Measurements from ENCODE around the gene CST1.

GRCh38 chr20:23754731-23755130 lies 4.0 kb upstream of the CST1 start:
- no peak for TF ChIP-seq CTCF (IDR thresholded peaks at IDR 0.05; ENCODE audit: insufficient read depth, low read depth, low read length)
- no peak for TF ChIP-seq EZH2 (IDR thresholded peaks at IDR 0.05; ENCODE audit: insufficient read depth, low read length)
